GM19099 (cell line): ENCODE results near the gene DPYSL5.

Experiments
- POLR2A ChIP-seq: IDR thresholded peaks from 3 replicates; pipeline ENCODE4 v1.6.1; 2011; ENCODE audit warnings: low read depth; ENCODE audit not compliant: insufficient read length; ENCODE audit errors: extremely low read depth

The DPYSL5 gene

DNA sequence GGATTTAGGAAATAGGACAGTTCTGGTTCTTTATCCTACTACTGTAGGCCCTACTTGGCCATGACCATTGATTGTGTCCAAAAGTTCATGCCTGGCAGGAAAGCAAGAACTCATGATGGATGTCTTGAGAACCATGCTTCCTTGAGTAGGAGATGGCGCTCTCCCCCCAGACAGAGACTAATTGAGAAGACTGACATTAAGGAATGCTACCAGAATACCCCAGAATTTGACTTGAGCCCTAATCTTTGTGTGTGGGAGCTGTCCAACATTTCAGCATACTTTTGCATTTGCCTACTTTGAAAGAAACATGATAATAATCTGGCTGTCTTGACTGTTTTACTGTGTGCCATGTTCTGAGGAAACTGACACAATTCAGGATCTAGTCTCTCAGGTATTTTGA is 145.8 kb downstream of the DPYSL5 start:
- TF ChIP-seq POLR2A, result no peak

DNA sequence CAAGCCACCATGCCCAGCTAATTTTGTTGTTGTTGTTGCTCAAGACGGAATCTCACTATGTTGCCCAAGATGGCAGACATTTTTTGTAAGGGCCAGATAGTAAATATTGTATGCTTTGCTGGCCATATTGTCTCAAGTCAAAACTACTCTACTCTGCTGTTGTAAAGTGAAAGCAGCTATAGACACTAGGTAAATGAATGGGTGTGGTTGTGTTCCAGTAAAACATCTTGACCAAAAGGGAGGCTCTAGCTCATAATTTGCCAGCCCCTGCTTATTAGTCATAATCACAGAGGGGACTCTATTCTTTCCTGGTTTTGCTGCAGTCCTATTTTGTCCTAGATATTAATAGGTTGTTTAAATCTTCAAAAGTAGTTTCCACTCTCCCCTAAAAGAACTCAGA is 147.1 kb downstream of the DPYSL5 start:
- no peak for TF ChIP-seq POLR2A

DNA sequence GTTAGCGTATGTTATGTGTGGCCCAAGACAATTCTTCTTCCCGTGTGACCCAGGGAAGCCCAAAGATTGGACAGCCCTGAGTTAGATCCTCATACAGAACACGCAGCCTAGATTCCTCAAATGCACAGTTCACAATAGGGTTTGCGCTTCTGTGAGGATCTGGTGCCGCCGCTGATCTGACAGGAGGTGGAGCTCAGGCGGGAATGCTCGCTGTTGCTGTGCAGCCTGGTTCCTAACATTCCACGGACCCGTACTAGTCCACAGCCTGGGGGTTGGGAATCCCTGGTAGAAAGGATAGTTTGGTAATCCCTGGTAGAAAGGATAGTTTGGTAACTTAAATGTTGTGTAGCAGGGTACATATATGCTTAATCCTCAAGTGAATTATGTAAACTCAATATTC is 149.5 kb downstream of the DPYSL5 start:
- no peak for TF ChIP-seq POLR2A

DNA sequence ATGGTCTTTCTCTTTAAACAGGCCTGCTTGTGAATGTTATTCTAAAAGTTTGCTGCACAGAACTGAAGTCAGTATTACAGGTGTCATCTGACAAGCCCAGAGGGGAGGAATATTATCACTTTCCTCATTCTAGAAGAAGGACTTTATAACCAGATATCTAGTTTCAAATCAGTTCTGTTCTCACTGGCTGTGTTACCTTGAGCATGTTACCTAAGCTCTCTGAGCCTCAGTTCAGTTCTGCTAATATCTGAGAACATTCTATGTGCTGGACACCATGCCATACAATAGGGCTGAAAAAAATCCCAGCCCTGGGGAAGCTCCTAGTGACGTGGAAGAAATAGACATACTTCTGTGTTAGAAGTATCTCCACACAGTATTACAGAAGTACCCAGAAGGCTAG is 150.4 kb downstream of the DPYSL5 start:
- no peak for TF ChIP-seq POLR2A
